CD4-positive, alpha-beta T cell treated with Interleukin-2 at 100 ng/mL for 4 hours (primary cell): ENCODE data around the gene SLC16A9.
"Not testable (repeated sequence)": the region's sequence is repeated elsewhere in the genome, so short reads cannot be mapped to it uniquely, and the experiment has no call there.

ENCODE experiments used
- DNase-seq: peaks from one replicate; pipeline ENCODE4 v3.0.0-alpha.2; 2020; ENCODE audit warnings: low spot score

SLC16A9 gene

GRCh38 chr10:59709395-59710125 lies at the start of gene SLC16A9:
TSS of gene SLC16A9 (minus strand) at chr10:59709850. CDS start at chr10:59684291, 25,559 bp downstream.
- DNase-seq, result no peak

- no peak for DNase-seq
Observed at GRCh38 chr10:59757966-59758365, 48.3 kb upstream of the SLC16A9 start.

GRCh38 chr10:59754951-59755350 lies 45.3 kb upstream of the SLC16A9 start:
- no peak for DNase-seq

- DNase-seq, result no peak
Observed at GRCh38 chr10:59753267-59753666, 43.6 kb upstream of the SLC16A9 start, which contains the start of gene MRLN. TSS of gene MRLN (minus strand) at chr10:59753455.

GRCh38 chr10:59752278-59752940 lies 42.8 kb upstream of the SLC16A9 start:
- no peak for DNase-seq

- DNase-seq, result no peak
Observed at GRCh38 chr10:59750155-59750945, 40.7 kb upstream of the SLC16A9 start.

GRCh38 chr10:59748834-59749233 lies 39.2 kb upstream of the SLC16A9 start:
- DNase-seq, result no peak

- no peak for DNase-seq
Observed at GRCh38 chr10:59745163-59745650, 35.6 kb upstream of the SLC16A9 start.

- DNase-seq, result not testable (repeated sequence)
Observed at GRCh38 chr10:59744762-59745161, 35.1 kb upstream of the SLC16A9 start.

GRCh38 chr10:59744156-59744555 lies 34.5 kb upstream of the SLC16A9 start:
- not testable (repeated sequence) for DNase-seq

- no peak for DNase-seq
Observed at GRCh38 chr10:59741583-59741982, 31.9 kb upstream of the SLC16A9 start.

GRCh38 chr10:59741048-59741447 lies 31.4 kb upstream of the SLC16A9 start:
- no peak for DNase-seq

GRCh38 chr10:59736749-59737148 lies 27.1 kb upstream of the SLC16A9 start:
- no peak for DNase-seq

GRCh38 chr10:59735296-59735695 lies 25.6 kb upstream of the SLC16A9 start:
- no peak for DNase-seq

- DNase-seq, result no peak
Observed at GRCh38 chr10:59734014-59734462, 24.4 kb upstream of the SLC16A9 start.

GRCh38 chr10:59733321-59734013 lies 23.8 kb upstream of the SLC16A9 start:
- not testable (repeated sequence) for DNase-seq

GRCh38 chr10:59732849-59733248 lies 23.2 kb upstream of the SLC16A9 start:
- DNase-seq, result not testable (repeated sequence)

GRCh38 chr10:59729167-59729566 lies 19.5 kb upstream of the SLC16A9 start:
- DNase-seq, result not testable (repeated sequence)

- no peak for DNase-seq
Observed at GRCh38 chr10:59724098-59724938, 14.7 kb upstream of the SLC16A9 start.

- no peak for DNase-seq
Observed at GRCh38 chr10:59720377-59720776, 10.7 kb upstream of the SLC16A9 start.

GRCh38 chr10:59719374-59719773 lies 9.7 kb upstream of the SLC16A9 start:
- DNase-seq, result no peak
